Breast epithelium (tissue), 3 donors: ENCODE measurements around the gene SHISA7.

Experiments
- POLR2A ChIP-seq: fragments of 450-650 bp; IDR thresholded peaks from one replicate; pipeline ENCODE4 v1.6.1; 2016; ENCODE audit warnings: antibody characterized with exemption, mild to moderate bottlenecking, moderate library complexity
- POLR2AphosphoS5 ChIP-seq, 3 donors: sonication (generic); formaldehyde crosslinking; IDR thresholded peaks; one replicate each; pipeline ENCODE4 v1.6.1; 2017; ENCODE audit warnings: antibody characterized with exemption in 3 of 3
- TF ChIP-seq, protein P1 (sequence below), 3 donors: fragments of 450-650 bp; IDR thresholded peaks; one replicate each; pipeline ENCODE4 v1.5.1; 2016 to 2017; ENCODE audit warnings: antibody characterized with exemption in 3 of 3, mild to moderate bottlenecking in 3 of 3, moderate library complexity in 3 of 3

DNA sequence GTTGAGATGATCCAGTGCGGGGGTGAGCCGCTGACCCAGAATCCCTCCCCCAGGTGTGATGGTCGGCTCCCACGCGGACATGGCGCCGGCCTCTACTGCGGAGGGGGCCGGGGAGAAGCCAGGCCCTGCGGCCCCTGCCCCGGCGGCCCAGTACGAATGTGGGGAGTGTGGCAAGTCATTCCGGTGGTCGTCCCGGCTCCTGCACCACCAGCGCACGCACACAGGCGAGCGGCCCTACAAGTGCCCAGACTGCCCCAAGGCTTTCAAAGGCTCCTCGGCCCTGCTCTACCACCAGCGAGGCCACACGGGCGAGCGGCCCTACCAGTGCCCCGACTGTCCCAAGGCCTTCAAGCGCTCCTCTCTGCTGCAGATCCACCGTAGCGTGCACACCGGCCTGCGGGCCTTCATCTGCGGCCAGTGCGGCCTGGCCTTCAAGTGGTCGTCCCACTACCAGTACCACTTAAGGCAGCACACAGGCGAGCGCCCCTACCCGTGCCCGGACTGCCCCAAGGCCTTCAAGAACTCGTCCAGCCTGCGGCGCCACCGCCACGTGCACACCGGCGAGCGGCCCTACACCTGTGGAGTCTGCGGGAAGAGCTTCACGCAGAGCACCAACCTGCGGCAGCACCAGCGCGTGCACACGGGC is 38.2 kb upstream of the SHISA7 start:
- TF ChIP-seq, protein P1, sequence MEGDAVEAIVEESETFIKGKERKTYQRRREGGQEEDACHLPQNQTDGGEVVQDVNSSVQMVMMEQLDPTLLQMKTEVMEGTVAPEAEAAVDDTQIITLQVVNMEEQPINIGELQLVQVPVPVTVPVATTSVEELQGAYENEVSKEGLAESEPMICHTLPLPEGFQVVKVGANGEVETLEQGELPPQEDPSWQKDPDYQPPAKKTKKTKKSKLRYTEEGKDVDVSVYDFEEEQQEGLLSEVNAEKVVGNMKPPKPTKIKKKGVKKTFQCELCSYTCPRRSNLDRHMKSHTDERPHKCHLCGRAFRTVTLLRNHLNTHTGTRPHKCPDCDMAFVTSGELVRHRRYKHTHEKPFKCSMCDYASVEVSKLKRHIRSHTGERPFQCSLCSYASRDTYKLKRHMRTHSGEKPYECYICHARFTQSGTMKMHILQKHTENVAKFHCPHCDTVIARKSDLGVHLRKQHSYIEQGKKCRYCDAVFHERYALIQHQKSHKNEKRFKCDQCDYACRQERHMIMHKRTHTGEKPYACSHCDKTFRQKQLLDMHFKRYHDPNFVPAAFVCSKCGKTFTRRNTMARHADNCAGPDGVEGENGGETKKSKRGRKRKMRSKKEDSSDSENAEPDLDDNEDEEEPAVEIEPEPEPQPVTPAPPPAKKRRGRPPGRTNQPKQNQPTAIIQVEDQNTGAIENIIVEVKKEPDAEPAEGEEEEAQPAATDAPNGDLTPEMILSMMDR (IDR thresholded peaks at IDR 0.05), result no peak
- TF ChIP-seq POLR2A (no peak), POLR2AphosphoS5 (IDR thresholded peaks at IDR 0.05) (no peak)
